ENCODE measurements around the gene DNAAF1.

GRCh38 chr16:84156342-84156784, 11.3 kb downstream of the DNAAF1 start:
- TF ChIP-seq TAF1 (IDR thresholded peaks at IDR 0.05; ENCODE audit: borderline replicate concordance, low read depth, low read length): no peak
- no peak for TF ChIP-seq POLR2A (IDR thresholded peaks at IDR 0.05; ENCODE audit: low read depth, low read length)

Data from GM12892 (cell line).